HG02870 (cell line): ENCODE data around the gene FSHR.

Source experiments
- ATAC-seq: cut with Tn5 transposase; IDR thresholded peaks from one replicate; pipeline ENCODE4 v1.9.1; 2021; ENCODE audit warnings: mild to moderate bottlenecking, moderate library complexity; ENCODE audit not compliant: unreplicated experiment

Gene FSHR

GRCh38 chr2:48968011-48968410 is 186.3 kb downstream of the FSHR start:
- ATAC-seq = no peak

- no peak for ATAC-seq
These were observed 189.1 kb downstream of the FSHR start for GRCh38 chr2:48965204-48965603.

GRCh38 chr2:48961009-48961408 is 193.3 kb downstream of the FSHR start:
- ATAC-seq = no peak

GRCh38 chr2:48954935-48955334 is 199.4 kb downstream of the FSHR start:
- ATAC-seq = no peak

- no peak for ATAC-seq
These were observed 200.0 kb downstream of the FSHR start for GRCh38 chr2:48954311-48954710.

GRCh38 chr2:48952614-48953013 is 201.7 kb downstream of the FSHR start:
- ATAC-seq = no peak

- ATAC-seq = no peak
These were observed 202.2 kb downstream of the FSHR start for GRCh38 chr2:48952143-48952542.

- no peak for ATAC-seq
These were observed 205.8 kb downstream of the FSHR start for GRCh38 chr2:48948400-48949125.

- peak; percentile 96 for ATAC-seq
These were observed 207.8 kb downstream of the FSHR start for GRCh38 chr2:48946449-48947048.

- ATAC-seq = no peak
These were observed 209.4 kb downstream of the FSHR start for GRCh38 chr2:48944956-48945355.

- ATAC-seq = no peak
These were observed 210.9 kb downstream of the FSHR start for GRCh38 chr2:48943436-48943835.

GRCh38 chr2:48941908-48942307 is 212.4 kb downstream of the FSHR start:
- no peak for ATAC-seq

GRCh38 chr2:48941456-48941855 is 212.9 kb downstream of the FSHR start:
- no peak for ATAC-seq

GRCh38 chr2:48940606-48941005 is 213.7 kb downstream of the FSHR start:
- ATAC-seq = no peak

- ATAC-seq = no peak
These were observed 215.1 kb downstream of the FSHR start for GRCh38 chr2:48939232-48939631.

- no peak for ATAC-seq
These were observed 216.1 kb downstream of the FSHR start for GRCh38 chr2:48938231-48938630.

- no peak for ATAC-seq
These were observed 219.5 kb downstream of the FSHR start for GRCh38 chr2:48934807-48935206.

GRCh38 chr2:48933828-48934497 is 220.4 kb downstream of the FSHR start:
- no peak for ATAC-seq

GRCh38 chr2:48932667-48933066 is 221.6 kb downstream of the FSHR start:
- ATAC-seq = no peak

- ATAC-seq = no peak
These were observed 224.6 kb downstream of the FSHR start for GRCh38 chr2:48929571-48930301.

GRCh38 chr2:48927355-48927754 is 227.0 kb downstream of the FSHR start:
- ATAC-seq = no peak

- no peak for ATAC-seq
These were observed 238.4 kb downstream of the FSHR start for GRCh38 chr2:48915884-48916283.
